ENCODE data around the gene SNX32. TPM values are rescaled to one million over a fixed set of nuclear protein-coding genes. Genes with fewer than 3 reads are reported as not detected.
A peak's percentile ranks its signal among the peaks of the same experiment; 100 is the strongest.

The SNX32 gene
- total and polyA plus RNA-seq, 9 of the 15 experiments (the other 6 are each of a cell fraction or from before 2014, with no cell fraction given), result 0.03 TPM; not detected in 7

DNA sequence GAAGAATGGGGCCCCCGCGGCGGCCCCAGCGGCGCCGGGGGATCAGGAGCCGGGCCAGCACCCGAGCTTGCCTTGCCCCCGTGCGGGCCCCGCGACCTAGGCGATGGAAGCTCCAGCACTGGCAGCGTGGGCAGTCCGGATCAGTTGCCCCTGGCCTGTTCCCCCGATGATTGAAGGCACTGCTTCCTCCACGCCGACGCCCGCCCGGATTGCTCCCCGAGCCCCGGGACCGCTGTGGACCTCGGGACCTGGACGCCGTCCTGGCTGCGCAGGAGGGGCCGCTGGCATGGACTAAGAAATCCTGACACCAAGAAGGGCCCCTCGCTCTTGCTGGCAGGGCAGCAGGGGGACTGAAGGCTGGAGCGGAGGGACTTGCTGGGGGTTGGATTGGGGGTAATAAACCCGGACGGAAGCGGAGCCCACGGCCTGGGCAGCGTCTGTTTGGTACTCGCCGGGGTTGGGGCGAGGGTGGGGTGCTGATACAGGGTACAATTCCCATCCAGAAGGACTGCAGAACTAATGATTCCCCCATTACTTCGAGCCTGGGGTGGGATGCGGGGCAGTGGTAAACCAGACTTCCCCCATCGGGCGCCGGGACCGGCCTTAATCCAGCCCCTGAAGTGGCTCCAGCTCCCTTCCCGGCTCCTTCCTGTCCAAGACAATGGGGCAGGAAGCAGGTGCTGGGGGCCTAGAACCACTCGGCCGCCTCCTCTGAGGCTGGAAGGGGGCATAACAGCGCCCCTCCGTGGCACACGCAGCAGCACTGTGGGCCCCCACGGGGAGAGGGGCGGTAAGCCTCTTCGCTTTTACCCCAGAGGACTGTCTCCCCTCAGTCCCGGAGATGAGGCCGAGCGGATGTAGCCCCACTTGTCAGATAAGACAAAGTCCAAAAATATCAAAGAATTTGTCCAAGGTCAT is 57.7 kb downstream of the SNX32 start (continued):
- TF ChIP-seq, protein P1, sequence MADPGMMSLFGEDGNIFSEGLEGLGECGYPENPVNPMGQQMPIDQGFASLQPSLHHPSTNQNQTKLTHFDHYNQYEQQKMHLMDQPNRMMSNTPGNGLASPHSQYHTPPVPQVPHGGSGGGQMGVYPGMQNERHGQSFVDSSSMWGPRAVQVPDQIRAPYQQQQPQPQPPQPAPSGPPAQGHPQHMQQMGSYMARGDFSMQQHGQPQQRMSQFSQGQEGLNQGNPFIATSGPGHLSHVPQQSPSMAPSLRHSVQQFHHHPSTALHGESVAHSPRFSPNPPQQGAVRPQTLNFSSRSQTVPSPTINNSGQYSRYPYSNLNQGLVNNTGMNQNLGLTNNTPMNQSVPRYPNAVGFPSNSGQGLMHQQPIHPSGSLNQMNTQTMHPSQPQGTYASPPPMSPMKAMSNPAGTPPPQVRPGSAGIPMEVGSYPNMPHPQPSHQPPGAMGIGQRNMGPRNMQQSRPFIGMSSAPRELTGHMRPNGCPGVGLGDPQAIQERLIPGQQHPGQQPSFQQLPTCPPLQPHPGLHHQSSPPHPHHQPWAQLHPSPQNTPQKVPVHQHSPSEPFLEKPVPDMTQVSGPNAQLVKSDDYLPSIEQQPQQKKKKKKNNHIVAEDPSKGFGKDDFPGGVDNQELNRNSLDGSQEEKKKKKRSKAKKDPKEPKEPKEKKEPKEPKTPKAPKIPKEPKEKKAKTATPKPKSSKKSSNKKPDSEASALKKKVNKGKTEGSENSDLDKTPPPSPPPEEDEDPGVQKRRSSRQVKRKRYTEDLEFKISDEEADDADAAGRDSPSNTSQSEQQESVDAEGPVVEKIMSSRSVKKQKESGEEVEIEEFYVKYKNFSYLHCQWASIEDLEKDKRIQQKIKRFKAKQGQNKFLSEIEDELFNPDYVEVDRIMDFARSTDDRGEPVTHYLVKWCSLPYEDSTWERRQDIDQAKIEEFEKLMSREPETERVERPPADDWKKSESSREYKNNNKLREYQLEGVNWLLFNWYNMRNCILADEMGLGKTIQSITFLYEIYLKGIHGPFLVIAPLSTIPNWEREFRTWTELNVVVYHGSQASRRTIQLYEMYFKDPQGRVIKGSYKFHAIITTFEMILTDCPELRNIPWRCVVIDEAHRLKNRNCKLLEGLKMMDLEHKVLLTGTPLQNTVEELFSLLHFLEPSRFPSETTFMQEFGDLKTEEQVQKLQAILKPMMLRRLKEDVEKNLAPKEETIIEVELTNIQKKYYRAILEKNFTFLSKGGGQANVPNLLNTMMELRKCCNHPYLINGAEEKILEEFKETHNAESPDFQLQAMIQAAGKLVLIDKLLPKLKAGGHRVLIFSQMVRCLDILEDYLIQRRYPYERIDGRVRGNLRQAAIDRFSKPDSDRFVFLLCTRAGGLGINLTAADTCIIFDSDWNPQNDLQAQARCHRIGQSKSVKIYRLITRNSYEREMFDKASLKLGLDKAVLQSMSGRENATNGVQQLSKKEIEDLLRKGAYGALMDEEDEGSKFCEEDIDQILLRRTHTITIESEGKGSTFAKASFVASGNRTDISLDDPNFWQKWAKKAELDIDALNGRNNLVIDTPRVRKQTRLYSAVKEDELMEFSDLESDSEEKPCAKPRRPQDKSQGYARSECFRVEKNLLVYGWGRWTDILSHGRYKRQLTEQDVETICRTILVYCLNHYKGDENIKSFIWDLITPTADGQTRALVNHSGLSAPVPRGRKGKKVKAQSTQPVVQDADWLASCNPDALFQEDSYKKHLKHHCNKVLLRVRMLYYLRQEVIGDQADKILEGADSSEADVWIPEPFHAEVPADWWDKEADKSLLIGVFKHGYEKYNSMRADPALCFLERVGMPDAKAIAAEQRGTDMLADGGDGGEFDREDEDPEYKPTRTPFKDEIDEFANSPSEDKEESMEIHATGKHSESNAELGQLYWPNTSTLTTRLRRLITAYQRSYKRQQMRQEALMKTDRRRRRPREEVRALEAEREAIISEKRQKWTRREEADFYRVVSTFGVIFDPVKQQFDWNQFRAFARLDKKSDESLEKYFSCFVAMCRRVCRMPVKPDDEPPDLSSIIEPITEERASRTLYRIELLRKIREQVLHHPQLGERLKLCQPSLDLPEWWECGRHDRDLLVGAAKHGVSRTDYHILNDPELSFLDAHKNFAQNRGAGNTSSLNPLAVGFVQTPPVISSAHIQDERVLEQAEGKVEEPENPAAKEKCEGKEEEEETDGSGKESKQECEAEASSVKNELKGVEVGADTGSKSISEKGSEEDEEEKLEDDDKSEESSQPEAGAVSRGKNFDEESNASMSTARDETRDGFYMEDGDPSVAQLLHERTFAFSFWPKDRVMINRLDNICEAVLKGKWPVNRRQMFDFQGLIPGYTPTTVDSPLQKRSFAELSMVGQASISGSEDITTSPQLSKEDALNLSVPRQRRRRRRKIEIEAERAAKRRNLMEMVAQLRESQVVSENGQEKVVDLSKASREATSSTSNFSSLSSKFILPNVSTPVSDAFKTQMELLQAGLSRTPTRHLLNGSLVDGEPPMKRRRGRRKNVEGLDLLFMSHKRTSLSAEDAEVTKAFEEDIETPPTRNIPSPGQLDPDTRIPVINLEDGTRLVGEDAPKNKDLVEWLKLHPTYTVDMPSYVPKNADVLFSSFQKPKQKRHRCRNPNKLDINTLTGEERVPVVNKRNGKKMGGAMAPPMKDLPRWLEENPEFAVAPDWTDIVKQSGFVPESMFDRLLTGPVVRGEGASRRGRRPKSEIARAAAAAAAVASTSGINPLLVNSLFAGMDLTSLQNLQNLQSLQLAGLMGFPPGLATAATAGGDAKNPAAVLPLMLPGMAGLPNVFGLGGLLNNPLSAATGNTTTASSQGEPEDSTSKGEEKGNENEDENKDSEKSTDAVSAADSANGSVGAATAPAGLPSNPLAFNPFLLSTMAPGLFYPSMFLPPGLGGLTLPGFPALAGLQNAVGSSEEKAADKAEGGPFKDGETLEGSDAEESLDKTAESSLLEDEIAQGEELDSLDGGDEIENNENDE (IDR thresholded peaks at IDR 0.05; ENCODE audit: low read depth, low read length), result peak; percentile 73
- TF ChIP-seq CREM (IDR thresholded peaks at IDR 0.05; ENCODE audit: low read depth) (peak; percentile 54; the same call in 1 of the 2 replicates), RBM25 (IDR thresholded peaks at IDR 0.05; ENCODE audit: low read depth, low read length, severe bottlenecking) (no peak), MYBL2 (IDR thresholded peaks at IDR 0.05; ENCODE audit: low read depth) (no peak), MYBL2 (CRISPR knock-in tag; IDR thresholded peaks at IDR 0.05; ENCODE audit: borderline replicate concordance) (no peak), GATAD2B (IDR thresholded peaks at IDR 0.05; ENCODE audit: borderline replicate concordance) (no peak), SRF (CRISPR knock-in tag; IDR thresholded peaks at IDR 0.05) (no peak), NR2C2 (CRISPR knock-in tag; IDR thresholded peaks at IDR 0.05) (no peak), NR2C2 (tag; IDR thresholded peaks at IDR 0.05) (no peak), MED1 (CRISPR knock-in tag; IDR thresholded peaks at IDR 0.05; ENCODE audit: borderline replicate concordance) (no peak), POLR2H (tag; IDR thresholded peaks at IDR 0.05; ENCODE audit: low read depth) (no peak), TCF7 (IDR thresholded peaks at IDR 0.05; ENCODE audit: borderline replicate concordance) (0 out of 2 replicates have a peak, but pooled peaks have one; percentile 77), NR1H2 (CRISPR knock-in tag; IDR thresholded peaks at IDR 0.05) (no peak), EP400 (IDR thresholded peaks at IDR 0.05) (peak; percentile 49; the same call in 1 of the 2 replicates)
- TF ChIP-seq, protein P2, sequence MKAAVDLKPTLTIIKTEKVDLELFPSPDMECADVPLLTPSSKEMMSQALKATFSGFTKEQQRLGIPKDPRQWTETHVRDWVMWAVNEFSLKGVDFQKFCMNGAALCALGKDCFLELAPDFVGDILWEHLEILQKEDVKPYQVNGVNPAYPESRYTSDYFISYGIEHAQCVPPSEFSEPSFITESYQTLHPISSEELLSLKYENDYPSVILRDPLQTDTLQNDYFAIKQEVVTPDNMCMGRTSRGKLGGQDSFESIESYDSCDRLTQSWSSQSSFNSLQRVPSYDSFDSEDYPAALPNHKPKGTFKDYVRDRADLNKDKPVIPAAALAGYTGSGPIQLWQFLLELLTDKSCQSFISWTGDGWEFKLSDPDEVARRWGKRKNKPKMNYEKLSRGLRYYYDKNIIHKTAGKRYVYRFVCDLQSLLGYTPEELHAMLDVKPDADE (conservative IDR thresholded peaks at IDR 0.05; ENCODE audit: control insufficient read depth, low read depth, low read length), result peak; percentile 75; the same call in 1 of the 2 replicates
